Hepatocyte (in vitro differentiated cells): ENCODE measurements around the gene ZNF787. TPM values are rescaled to one million over a fixed set of nuclear protein-coding genes. Genes with fewer than 3 reads are reported as not detected.

ENCODE experiments used
- DNase-seq: peaks from one replicate; pipeline ENCODE4 v3.0.0-alpha.2; 2016; ENCODE audit warnings: low spot score
- H2AFZ ChIP-seq: fragments of 200-600 bp; sonication (generic); 2 replicates; pipeline ENCODE4 v1.6.0; 2016; ENCODE audit warnings: antibody characterized with exemption, mild to moderate bottlenecking
- H3K27ac ChIP-seq: fragments of 200-600 bp; sonication (generic); 2 replicates; pipeline ENCODE4 v1.5.1; 2016; ENCODE audit warnings: mild to moderate bottlenecking
- H3K27me3 ChIP-seq: fragments of 200-600 bp; sonication (generic); 2 replicates; pipeline ENCODE4 v1.6.1; 2016
- H3K36me3 ChIP-seq: fragments of 200-600 bp; sonication (generic); replicated peaks from 2 replicates; pipeline ENCODE4 v1.5.1; 2016; ENCODE audit warnings: low read depth; ENCODE audit not compliant: insufficient read depth
- H3K4me1 ChIP-seq: fragments of 200-600 bp; sonication (generic); 2 replicates; pipeline ENCODE4 v1.5.1; 2016; ENCODE audit warnings: mild to moderate bottlenecking, moderate library complexity; ENCODE audit not compliant: insufficient read depth
- H3K4me2 ChIP-seq: fragments of 200-600 bp; sonication (generic); 2 replicates; pipeline ENCODE4 v1.6.0; 2016
- H3K4me3 ChIP-seq: fragments of 200-600 bp; sonication (generic); 2 replicates; pipeline ENCODE4 v1.5.1; 2016; ENCODE audit warnings: mild to moderate bottlenecking
- H3K79me2 ChIP-seq: fragments of 200-600 bp; sonication (generic); 2 replicates; pipeline ENCODE4 v1.6.0; 2017; ENCODE audit warnings: mild to moderate bottlenecking
- H3K9me2 ChIP-seq: fragments of 200-600 bp; sonication (generic); replicated peaks from 2 replicates; pipeline ENCODE4 v1.6.0; 2017; ENCODE audit warnings: mild to moderate bottlenecking; ENCODE audit not compliant: insufficient read depth
- H3K9me3 ChIP-seq: fragments of 200-600 bp; sonication (generic); 2 replicates; pipeline ENCODE4 v1.5.1; 2016; ENCODE audit warnings: low read depth, mild to moderate bottlenecking
- H4K20me1 ChIP-seq: fragments of 200-600 bp; sonication (generic); 2 replicates; pipeline ENCODE4 v1.6.0; 2016; ENCODE audit warnings: mild to moderate bottlenecking; ENCODE audit not compliant: insufficient read depth, poor library complexity, severe bottlenecking
- EZH2 ChIP-seq: fragments of 200-600 bp; sonication (generic); IDR thresholded peaks from 2 replicates; pipeline ENCODE4 v1.6.1; 2016; ENCODE audit warnings: antibody characterized with exemption, mild to moderate bottlenecking, borderline replicate concordance
- EZH2phosphoT487 ChIP-seq: fragments of 200-600 bp; sonication (generic); IDR thresholded peaks from one replicate; pipeline ENCODE4 v1.6.1; 2018; ENCODE audit warnings: antibody characterized with exemption, mild to moderate bottlenecking, low read depth, moderate library complexity; ENCODE audit not compliant: unreplicated experiment, severe bottlenecking
- WGBS: methylation state at CpG from one replicate; pipeline ENCODE4 v1.1.6; 2016; ENCODE audit warnings: low lambda C conversion rate; ENCODE audit errors: missing lambda C conversion rate; 5-methylcytosine and 5-hydroxymethylcytosine counted together
- polyA plus RNA-seq: library from polyadenylated mRNA; unstranded; fragments of >200 nt; fragmentation: Nextera tagmentation; extraction: Ambion mirVana; gene quantifications from 2 replicates; pipeline ENCODE4 v1.2.1, GENCODE V29; 2016
- total RNA-seq: library from RNA; depleted of rRNA; stranded (reverse); fragments of >200 nt; gene quantifications from 2 replicates; pipeline ENCODE4 v1.2.3, GENCODE V29; 2014
- TF ChIP-seq, protein P1 (sequence below): fragments of 200-600 bp; sonication (generic); IDR thresholded peaks from 2 replicates; pipeline ENCODE4 v1.5.1; 2016; ENCODE audit warnings: antibody characterized with exemption, mild to moderate bottlenecking; ENCODE audit not compliant: poor library complexity

Gene ZNF787
- total and polyA plus RNA-seq, 2 experiments from 2014 or later = 23.5 to 24.9 TPM

DNA sequence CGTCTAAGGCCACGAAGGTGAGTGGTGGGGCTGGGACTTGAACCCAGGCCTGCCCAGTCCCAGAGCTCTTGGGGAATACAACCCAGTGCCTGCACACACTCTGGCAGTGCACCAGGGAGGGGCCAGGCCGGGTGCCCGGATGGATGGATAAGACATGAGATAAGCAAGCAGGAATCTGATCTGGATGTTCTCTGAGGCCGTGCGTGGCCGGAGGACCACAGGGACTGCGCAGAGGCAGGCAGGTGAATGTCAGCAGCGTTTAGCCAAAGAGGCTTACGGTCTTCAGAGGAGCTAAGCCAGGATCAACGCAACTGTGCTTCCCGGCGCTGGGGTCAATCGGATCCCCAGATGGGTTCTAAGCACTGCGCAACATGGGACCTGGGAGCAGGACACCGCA is 1.5 kb downstream of the ZNF787 start:
- no peaks in the 10 kb centered on the region for H3K27me3 ChIP-seq
- H2AFZ ChIP-seq = no peak overlapping the region
- H3K4me1 ChIP-seq = peaks cover 17% of the 10 kb centered on the region
- no peaks in the 10 kb centered on the region for H3K36me3 ChIP-seq
- H4K20me1 ChIP-seq = peaks cover 53% of the 10 kb centered on the region
- H3K27ac ChIP-seq = peak overlapping the region; percentile 98
- no peaks in the 10 kb centered on the region for H3K9me2 ChIP-seq
- H3K4me2 ChIP-seq = peak overlapping the region; percentile 96
- no peak overlapping the region for H3K4me3 ChIP-seq
- peaks cover 59% of the 10 kb centered on the region for H3K79me2 ChIP-seq
- TF ChIP-seq EZH2phosphoT487 = no peak
- TF ChIP-seq, protein P1, sequence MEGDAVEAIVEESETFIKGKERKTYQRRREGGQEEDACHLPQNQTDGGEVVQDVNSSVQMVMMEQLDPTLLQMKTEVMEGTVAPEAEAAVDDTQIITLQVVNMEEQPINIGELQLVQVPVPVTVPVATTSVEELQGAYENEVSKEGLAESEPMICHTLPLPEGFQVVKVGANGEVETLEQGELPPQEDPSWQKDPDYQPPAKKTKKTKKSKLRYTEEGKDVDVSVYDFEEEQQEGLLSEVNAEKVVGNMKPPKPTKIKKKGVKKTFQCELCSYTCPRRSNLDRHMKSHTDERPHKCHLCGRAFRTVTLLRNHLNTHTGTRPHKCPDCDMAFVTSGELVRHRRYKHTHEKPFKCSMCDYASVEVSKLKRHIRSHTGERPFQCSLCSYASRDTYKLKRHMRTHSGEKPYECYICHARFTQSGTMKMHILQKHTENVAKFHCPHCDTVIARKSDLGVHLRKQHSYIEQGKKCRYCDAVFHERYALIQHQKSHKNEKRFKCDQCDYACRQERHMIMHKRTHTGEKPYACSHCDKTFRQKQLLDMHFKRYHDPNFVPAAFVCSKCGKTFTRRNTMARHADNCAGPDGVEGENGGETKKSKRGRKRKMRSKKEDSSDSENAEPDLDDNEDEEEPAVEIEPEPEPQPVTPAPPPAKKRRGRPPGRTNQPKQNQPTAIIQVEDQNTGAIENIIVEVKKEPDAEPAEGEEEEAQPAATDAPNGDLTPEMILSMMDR = no peak
- no peak for TF ChIP-seq EZH2
- 37% methylated on average over 16 of the region's 16 CpGs for WGBS
- no peaks in the 10 kb centered on the region for H3K9me3 ChIP-seq
- DNase-seq = peak; percentile 73

GRCh38 chr19:56118666-56119581 is 2.2 kb downstream of the ZNF787 start:
- peak overlapping the region; percentile 98 for H3K27ac ChIP-seq
- H4K20me1 ChIP-seq = peaks cover 60% of the 10 kb centered on the region

DNA sequence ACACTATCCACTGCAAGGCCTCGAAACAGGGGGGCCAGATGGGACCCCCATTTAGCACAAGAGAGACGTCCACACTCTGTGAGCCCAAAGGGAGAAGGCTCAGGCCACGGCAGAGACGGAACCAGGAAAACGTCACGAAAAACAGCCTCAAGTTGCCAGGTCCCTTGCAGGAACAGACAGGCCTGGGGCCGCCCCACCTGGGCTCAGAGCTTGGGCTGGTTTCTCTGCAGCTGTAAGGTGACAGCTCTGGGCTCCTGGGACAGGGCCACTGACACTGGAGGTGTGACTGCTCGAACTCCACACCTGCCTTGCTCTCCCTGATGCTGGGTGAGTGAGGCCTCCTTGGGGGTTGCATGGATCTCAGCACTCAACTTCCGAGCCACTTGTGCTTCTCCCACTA is 3.2 kb downstream of the ZNF787 start:
- no peaks in the 10 kb centered on the region for H3K9me2 ChIP-seq
- no peak overlapping the region for H2AFZ ChIP-seq
- H3K36me3 ChIP-seq = no peaks in the 10 kb centered on the region
- H3K4me1 ChIP-seq = peaks cover 20% of the 10 kb centered on the region
- no peak for DNase-seq
- H3K9me3 ChIP-seq = no peaks in the 10 kb centered on the region
- H3K4me2 ChIP-seq = no peak overlapping the region
- TF ChIP-seq EZH2phosphoT487 = no peak
- TF ChIP-seq, protein P1 = no peak
- TF ChIP-seq EZH2 = no peak
- 92% methylated on average over 8 of the region's 9 CpGs for WGBS
- H3K4me3 ChIP-seq = no peak overlapping the region
- H3K79me2 ChIP-seq = peaks cover 76% of the 10 kb centered on the region
- peaks cover 70% of the 10 kb centered on the region for H4K20me1 ChIP-seq
- H3K27me3 ChIP-seq = no peaks in the 10 kb centered on the region
- H3K27ac ChIP-seq = no peak overlapping the region

More at GRCh38 chr19:56118666-56119581, 2.2 kb downstream of the ZNF787 start:
- Histone ChIP-seq H3K36me3 (no peaks in the 10 kb centered on the region), H3K4me2 (peak overlapping the region; percentile 96), H3K4me1 (peaks cover 17% of the 10 kb centered on the region), H2AFZ (no peak overlapping the region), H3K4me3 (no peak overlapping the region), H3K79me2 (peaks cover 66% of the 10 kb centered on the region), H3K9me2 (no peaks in the 10 kb centered on the region), H3K27me3 (no peaks in the 10 kb centered on the region), H3K9me3 (no peaks in the 10 kb centered on the region)
- TF ChIP-seq, protein P1 = no peak
- TF ChIP-seq EZH2 = no peak
- no peak for TF ChIP-seq EZH2phosphoT487
- WGBS = 81% methylated on average over 8 of the region's 8 CpGs
- no peak for DNase-seq
